Ovary (tissue), 3 donors: ENCODE results near the gene ARHGEF17.

ENCODE experiments used
- POLR2A ChIP-seq: fragments of 450-650 bp; IDR thresholded peaks from one replicate; pipeline ENCODE4 v1.6.1; 2017; ENCODE audit warnings: antibody characterized with exemption, mild to moderate bottlenecking, moderate library complexity
- TF ChIP-seq, protein P1 (sequence below), 3 donors: fragments of 450-650 bp in 2 of 3; fragments of 200-600 bp in 1 of 3; IDR thresholded peaks; one replicate each; pipeline versions ENCODE4 v1.5.1 to v1.8.0; 2016 to 2022; ENCODE audit warnings: antibody characterized with exemption in 3 of 3, mild to moderate bottlenecking in 1 of 3
- donor health status: DM: no; HTN: no; CAD: no.

DNA sequence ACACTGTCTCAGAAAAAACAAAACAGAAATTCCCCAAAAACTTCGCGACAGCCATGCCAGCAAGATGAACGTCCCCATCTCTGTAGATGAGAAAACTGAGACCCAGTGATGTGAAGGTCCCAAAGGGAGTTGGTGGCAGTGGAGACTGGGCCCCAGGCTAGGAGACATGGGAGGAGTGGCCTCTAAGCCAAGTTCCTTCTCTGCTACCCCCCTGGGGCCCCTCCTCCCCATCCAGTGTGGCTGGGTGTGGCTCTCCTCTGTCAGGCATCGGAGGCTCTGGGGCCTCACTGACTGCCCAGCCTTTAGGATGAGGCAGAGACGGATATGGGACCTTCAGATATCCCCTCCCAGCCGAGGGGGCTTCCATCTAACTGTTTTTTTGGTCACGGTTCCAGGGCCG is 77.9 kb downstream of the ARHGEF17 start:
- TF ChIP-seq, protein P1, sequence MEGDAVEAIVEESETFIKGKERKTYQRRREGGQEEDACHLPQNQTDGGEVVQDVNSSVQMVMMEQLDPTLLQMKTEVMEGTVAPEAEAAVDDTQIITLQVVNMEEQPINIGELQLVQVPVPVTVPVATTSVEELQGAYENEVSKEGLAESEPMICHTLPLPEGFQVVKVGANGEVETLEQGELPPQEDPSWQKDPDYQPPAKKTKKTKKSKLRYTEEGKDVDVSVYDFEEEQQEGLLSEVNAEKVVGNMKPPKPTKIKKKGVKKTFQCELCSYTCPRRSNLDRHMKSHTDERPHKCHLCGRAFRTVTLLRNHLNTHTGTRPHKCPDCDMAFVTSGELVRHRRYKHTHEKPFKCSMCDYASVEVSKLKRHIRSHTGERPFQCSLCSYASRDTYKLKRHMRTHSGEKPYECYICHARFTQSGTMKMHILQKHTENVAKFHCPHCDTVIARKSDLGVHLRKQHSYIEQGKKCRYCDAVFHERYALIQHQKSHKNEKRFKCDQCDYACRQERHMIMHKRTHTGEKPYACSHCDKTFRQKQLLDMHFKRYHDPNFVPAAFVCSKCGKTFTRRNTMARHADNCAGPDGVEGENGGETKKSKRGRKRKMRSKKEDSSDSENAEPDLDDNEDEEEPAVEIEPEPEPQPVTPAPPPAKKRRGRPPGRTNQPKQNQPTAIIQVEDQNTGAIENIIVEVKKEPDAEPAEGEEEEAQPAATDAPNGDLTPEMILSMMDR (IDR thresholded peaks at IDR 0.05) = no peak
- TF ChIP-seq POLR2A = no peak
